Common myeloid progenitor, CD34-positive (primary cell): Measurements from ENCODE around the gene MACROD2.

Experiments used
- CTCF ChIA-PET: fragments of 350-600 bp; sonication (Branson Sonifier 250); formaldehyde crosslinking; loops from one replicate; lab custom pipeline; 2021; ENCODE audit warnings: antibody characterized with exemption; lab: Charles Lee
- POLR2A ChIA-PET: fragments of 350-600 bp; sonication (Branson Sonifier 250); formaldehyde crosslinking; loops from one replicate; lab custom pipeline; 2021; ENCODE audit warnings: antibody characterized with exemption; lab: Charles Lee
- DNase-seq, 3 donors: peaks; one replicate each; pipeline versions ENCODE4 v3.0.0 to v3.0.0-alpha.2; 2013
- H3K27ac ChIP-seq, 2 experiments: 1 replicate in 1 of 2; 2 replicates in 1 of 2; pipeline ENCODE4 v1.7.0; 2013; ENCODE audit warnings: inconsistent platforms in 2 of 2, low read length in 2 of 2, mild to moderate bottlenecking in 2 of 2, low read depth in 1 of 2, moderate library complexity in 1 of 2; ENCODE audit not compliant: severe bottlenecking in 2 of 2, insufficient read depth in 1 of 2, poor library complexity in 1 of 2
- H3K27me3 ChIP-seq, 5 experiments: replicated peaks in 2 of 5; 1 replicate in 3 of 5; 2 replicates in 2 of 5; pipeline versions ENCODE4 v1.6.1 to v1.7.0; 2013; ENCODE audit warnings: low read length in 4 of 5, mild to moderate bottlenecking in 2 of 5, moderate library complexity in 2 of 5, inconsistent platforms in 1 of 5; ENCODE audit not compliant: insufficient read depth in 5 of 5, control insufficient read depth in 4 of 5
- H3K36me3 ChIP-seq, 4 experiments: 1 replicate in 2 of 4; 2 replicates in 2 of 4; pipeline versions ENCODE4 v1.6.1 to v1.7.0; 2013; ENCODE audit warnings: low read length in 3 of 4, control low read depth in 1 of 4, mild to moderate bottlenecking in 1 of 4; ENCODE audit not compliant: control insufficient read depth in 4 of 4, insufficient read depth in 4 of 4
- H3K4me1 ChIP-seq, 4 experiments: 1 replicate in 3 of 4; 2 replicates in 1 of 4; pipeline versions ENCODE4 v1.6.1 to v1.7.1; 2013; ENCODE audit warnings: low read length in 3 of 4, mild to moderate bottlenecking in 3 of 4, control low read depth in 1 of 4, inconsistent platforms in 1 of 4, moderate library complexity in 1 of 4; ENCODE audit not compliant: control insufficient read depth in 4 of 4, insufficient read depth in 4 of 4; ENCODE audit errors: control extremely low read depth in 1 of 4
- H3K4me3 ChIP-seq, 7 experiments: 1 replicate in 4 of 7; 2 replicates in 3 of 7; pipeline versions ENCODE4 v1.5.1 to v1.7.0; 2013; ENCODE audit warnings: mild to moderate bottlenecking in 7 of 7, low read length in 6 of 7, moderate library complexity in 6 of 7, inconsistent platforms in 2 of 7, low read depth in 2 of 7, control low read depth in 1 of 7; ENCODE audit not compliant: insufficient read depth in 4 of 7, control insufficient read depth in 1 of 7; ENCODE audit errors: extremely low read depth in 1 of 7
- H3K9me3 ChIP-seq, 5 experiments: 1 replicate in 4 of 5; 2 replicates in 1 of 5; pipeline versions ENCODE4 v1.6.1 to v1.7.1; 2013; ENCODE audit warnings: low read length in 4 of 5, mild to moderate bottlenecking in 2 of 5, inconsistent platforms in 1 of 5, low read depth in 1 of 5, moderate library complexity in 1 of 5; ENCODE audit not compliant: control insufficient read depth in 4 of 5, insufficient read depth in 2 of 5; ENCODE audit errors: control extremely low read depth in 1 of 5
- WGBS: methylation state at CpG from one replicate; pipeline ENCODE4 v1.1.5; 2013; ENCODE audit not compliant: insufficient coverage; 5-methylcytosine and 5-hydroxymethylcytosine counted together

The MACROD2 gene

GRCh38 chr20:14470231-14470899 lies 475.0 kb downstream of the MACROD2 start:
- Histone ChIP-seq H3K4me3 (no peak overlapping the region), H3K27ac (no peak overlapping the region), H3K36me3 (no peaks in the 10 kb centered on the region), H3K4me1 (no peaks in the 10 kb centered on the region), H3K27me3 (no peaks in the 10 kb centered on the region), H3K9me3 (peaks cover 0 to 2% (median 0%) of the 10 kb centered on the region in 5 experiments)
- POLR2A ChIA-PET: no interaction called here
- 95% methylated on average over 7 of the region's 12 CpGs for WGBS
- DNase-seq: no peak
- CTCF ChIA-PET: no interaction called here

- Histone ChIP-seq H3K4me1 (no peaks in the 10 kb centered on the region), H3K27ac (no peak overlapping the region), H3K27me3 (no peaks in the 10 kb centered on the region), H3K9me3 (peaks cover 0 to 2% (median 0%) of the 10 kb centered on the region in 5 experiments), H3K36me3 (no peaks in the 10 kb centered on the region), H3K4me3 (no peak overlapping the region)
- no peak for DNase-seq
- POLR2A ChIA-PET: no interaction called here
- WGBS: 94% methylated on average over 9 of the region's 10 CpGs
- CTCF ChIA-PET: no interaction called here
Measured at GRCh38 chr20:14470977-14471661, 475.8 kb downstream of the MACROD2 start.

GRCh38 chr20:14477125-14477524 lies 481.8 kb downstream of the MACROD2 start:
- H3K4me3 ChIP-seq: no peak overlapping the region
- 100% methylated on average over 1 of the region's 3 CpGs for WGBS
- H3K27me3 ChIP-seq: no peaks in the 10 kb centered on the region
- CTCF ChIA-PET: no interaction called here
- DNase-seq: no peak
- H3K4me1 ChIP-seq: no peaks in the 10 kb centered on the region
- H3K27ac ChIP-seq: no peak overlapping the region
- POLR2A ChIA-PET: no interaction called here
- no peaks in the 10 kb centered on the region for H3K36me3 ChIP-seq
- H3K9me3 ChIP-seq: peaks cover 0 to 2% (median 0%) of the 10 kb centered on the region in 5 experiments

- H3K9me3 ChIP-seq: peaks cover 0 to 2% (median 0%) of the 10 kb centered on the region in 5 experiments
- ChIA-PET POLR2A (no interaction called here), CTCF (no interaction called here)
- no peak overlapping the region for H3K27ac ChIP-seq
- no peak for DNase-seq
- H3K36me3 ChIP-seq: no peaks in the 10 kb centered on the region
- H3K27me3 ChIP-seq: no peaks in the 10 kb centered on the region
- H3K4me3 ChIP-seq: no peak overlapping the region
- H3K4me1 ChIP-seq: no peaks in the 10 kb centered on the region
Measured at GRCh38 chr20:14478126-14478525, 482.8 kb downstream of the MACROD2 start.

DNA sequence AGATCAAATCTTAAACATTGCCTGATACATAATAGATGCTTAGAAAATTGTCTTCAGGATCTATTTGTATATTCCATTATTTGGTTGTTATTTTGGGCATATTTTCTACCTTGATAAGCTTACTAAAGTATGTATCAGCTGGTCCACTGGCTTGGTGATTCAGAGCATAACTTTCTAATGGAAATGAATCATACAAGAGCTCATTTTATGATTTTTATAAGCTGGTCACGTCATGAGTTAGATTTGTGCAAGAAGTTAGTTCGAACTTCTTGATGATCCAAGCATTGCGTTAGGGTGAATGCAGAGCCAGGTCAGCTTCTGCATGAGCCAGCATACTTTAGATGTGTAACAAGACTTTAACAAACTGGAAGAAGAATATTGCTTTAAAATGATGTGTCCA lies 486.5 kb downstream of the MACROD2 start:
- ChIA-PET CTCF (no interaction called here), POLR2A (no interaction called here)
- DNase-seq: no peak
- no peaks in the 10 kb centered on the region for H3K36me3 ChIP-seq
- no peaks in the 10 kb centered on the region for H3K27me3 ChIP-seq
- no peak overlapping the region for H3K27ac ChIP-seq
- no peaks in the 10 kb centered on the region for H3K4me1 ChIP-seq
- H3K9me3 ChIP-seq: no peaks in the 10 kb centered on the region
- WGBS: 100% methylated on average over 3 of the region's 3 CpGs
- H3K4me3 ChIP-seq: no peak overlapping the region

DNA sequence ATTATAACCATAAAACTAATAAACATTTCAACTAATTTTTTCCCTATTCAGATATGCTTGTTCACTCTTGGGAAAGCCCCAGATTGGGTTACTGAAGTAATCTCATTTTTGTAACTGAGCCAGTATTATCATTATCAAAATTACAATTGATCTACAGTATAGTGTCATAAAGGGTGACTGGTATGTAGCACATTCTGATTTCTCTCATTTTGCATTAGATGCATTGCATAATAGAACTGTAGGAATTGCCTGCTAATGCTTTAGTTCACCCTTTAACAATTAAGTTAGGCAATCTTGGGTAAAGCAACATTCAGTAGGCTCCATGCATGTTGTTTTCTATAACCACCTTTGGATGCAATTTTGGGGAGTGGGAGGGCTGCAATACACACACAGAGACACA lies 492.9 kb downstream of the MACROD2 start:
- Histone ChIP-seq H3K27me3 (no peaks in the 10 kb centered on the region), H3K27ac (no peak overlapping the region), H3K4me1 (no peaks in the 10 kb centered on the region), H3K9me3 (no peaks in the 10 kb centered on the region), H3K4me3 (no peak overlapping the region), H3K36me3 (no peaks in the 10 kb centered on the region)
- ChIA-PET CTCF (no interaction called here), POLR2A (no interaction called here)
- no peak for DNase-seq

GRCh38 chr20:14488756-14489479 lies 493.6 kb downstream of the MACROD2 start:
- Histone ChIP-seq H3K36me3 (no peaks in the 10 kb centered on the region), H3K9me3 (no peaks in the 10 kb centered on the region), H3K4me1 (no peaks in the 10 kb centered on the region), H3K27me3 (no peaks in the 10 kb centered on the region), H3K4me3 (no peak overlapping the region), H3K27ac (no peak overlapping the region)
- no peak for DNase-seq
- POLR2A ChIA-PET: no interaction called here
- CTCF ChIA-PET: no interaction called here
- no CpG with 5 or more reads among the region's 5 CpGs for WGBS
